GM12891 (cell line): ENCODE results near the gene FGF14.

Experiments
- DNase-seq: peaks from one replicate; pipeline ENCODE4 v3.0.0; 2011; ENCODE audit warnings: low spot score; ENCODE audit not compliant: insufficient read length
- FAIRE-seq: peaks from 2 replicates; lab custom pipeline; 2011; peaks lifted over from hg19 to GRCh38; lab: Jason Lieb, UNC
- PAX5 ChIP-seq: IDR thresholded peaks from 2 replicates; pipeline ENCODE4 v1.6.1; 2011; ENCODE audit warnings: low read length, moderate library complexity, mild to moderate bottlenecking; ENCODE audit not compliant: insufficient read depth, severe bottlenecking
- POLR2A ChIP-seq: IDR thresholded peaks from 2 replicates; pipeline ENCODE4 v1.6.1; 2011; ENCODE audit warnings: low read depth, low read length, control low read depth
- POLR2AphosphoS5 ChIP-seq: IDR thresholded peaks from 2 replicates; pipeline ENCODE4 v1.6.1; 2011; ENCODE audit warnings: low read depth, low read length, control low read depth
- POU2F2 ChIP-seq: IDR thresholded peaks from 2 replicates; pipeline ENCODE4 v1.6.1; 2011; ENCODE audit warnings: low read depth, mild to moderate bottlenecking, control low read depth, low read length, moderate library complexity
- SPI1 ChIP-seq: IDR thresholded peaks from 2 replicates; pipeline ENCODE4 v1.6.1; 2011; ENCODE audit warnings: low read depth, low read length, control low read depth
- TAF1 ChIP-seq: IDR thresholded peaks from 2 replicates; pipeline ENCODE4 v1.6.1; 2011; ENCODE audit warnings: low read depth, low read length, control low read depth

The FGF14 gene

GRCh38 chr13:102374233-102374632 is 27.6 kb downstream of the FGF14 start:
- no peak for DNase-seq
- no peak for TF ChIP-seq PAX5
- no peak for TF ChIP-seq POU2F2
- no peak for TF ChIP-seq POLR2AphosphoS5
- TF ChIP-seq SPI1: no peak
- TF ChIP-seq TAF1: no peak
- no peak for TF ChIP-seq POLR2A
- FAIRE-seq: no peak

- no peak for DNase-seq
- no peak for FAIRE-seq
- TF ChIP-seq POLR2A: no peak
- TF ChIP-seq POLR2AphosphoS5: no peak
- TF ChIP-seq SPI1: no peak
- TF ChIP-seq PAX5: no peak
- TF ChIP-seq TAF1: no peak
- TF ChIP-seq POU2F2: no peak
These were observed 28.6 kb downstream of the FGF14 start for GRCh38 chr13:102373221-102373620.

- no peak for TF ChIP-seq POLR2A
- TF ChIP-seq POLR2AphosphoS5: no peak
- no peak for TF ChIP-seq PAX5
- TF ChIP-seq TAF1: no peak
- no peak for TF ChIP-seq SPI1
- TF ChIP-seq POU2F2: no peak
- FAIRE-seq: peak; percentile 69
These were observed 32.5 kb downstream of the FGF14 start for GRCh38 chr13:102369302-102369701.

GRCh38 chr13:102367836-102368235 is 34.0 kb downstream of the FGF14 start:
- DNase-seq (no peak), FAIRE-seq (no peak)
- TF ChIP-seq SPI1 (no peak), POU2F2 (no peak), POLR2A (no peak), POLR2AphosphoS5 (no peak), TAF1 (no peak), PAX5 (no peak)

More at GRCh38 chr13:102369302-102369701, 32.5 kb downstream of the FGF14 start:
- DNase-seq: no peak

GRCh38 chr13:102361113-102361512 is 40.7 kb downstream of the FGF14 start:
- TF ChIP-seq PAX5 (no peak), TAF1 (no peak), POU2F2 (no peak), SPI1 (no peak), POLR2A (no peak), POLR2AphosphoS5 (no peak)
- no peak for FAIRE-seq
- DNase-seq: no peak

- no peak for FAIRE-seq
- DNase-seq: no peak
- TF ChIP-seq POLR2AphosphoS5: no peak
- TF ChIP-seq SPI1: no peak
- no peak for TF ChIP-seq POLR2A
- TF ChIP-seq TAF1: no peak
- no peak for TF ChIP-seq PAX5
- TF ChIP-seq POU2F2: no peak
These were observed 42.6 kb downstream of the FGF14 start for GRCh38 chr13:102359264-102359663.

GRCh38 chr13:102355251-102355650 is 46.6 kb downstream of the FGF14 start:
- DNase-seq: no peak
- FAIRE-seq: no peak
- TF ChIP-seq PAX5: no peak
- TF ChIP-seq TAF1: no peak
- no peak for TF ChIP-seq POLR2AphosphoS5
- TF ChIP-seq SPI1: no peak
- no peak for TF ChIP-seq POLR2A
- no peak for TF ChIP-seq POU2F2

- no peak for TF ChIP-seq POU2F2
- no peak for TF ChIP-seq SPI1
- FAIRE-seq (no peak), DNase-seq (no peak)
These were observed 47.8 kb downstream of the FGF14 start for GRCh38 chr13:102354011-102354410.

- FAIRE-seq (no peak), DNase-seq (no peak)
- no peak for TF ChIP-seq PAX5
- TF ChIP-seq SPI1: no peak
- TF ChIP-seq POLR2A: no peak
- no peak for TF ChIP-seq POU2F2
These were observed 50.3 kb downstream of the FGF14 start for GRCh38 chr13:102351521-102351920.

- TF ChIP-seq SPI1: no peak
- FAIRE-seq (no peak), DNase-seq (no peak)
These were observed 54.4 kb downstream of the FGF14 start for GRCh38 chr13:102347490-102347889.

GRCh38 chr13:102346769-102347168 is 55.1 kb downstream of the FGF14 start:
- no peak for TF ChIP-seq SPI1
- TF ChIP-seq PAX5: no peak
- TF ChIP-seq POLR2A: no peak
- no peak for TF ChIP-seq POU2F2
- no peak for TF ChIP-seq TAF1
- no peak for DNase-seq
- FAIRE-seq: no peak
